Spleen (tissue), 11 donors: Measurements from ENCODE around the gene P2RY2. TPM values are rescaled to one million over a fixed set of nuclear protein-coding genes. Genes with fewer than 3 reads are reported as not detected.

ENCODE experiments used
- DNase-seq: peaks from one replicate; pipeline ENCODE4 v3.0.0-alpha.2; 2020
- H3K27ac ChIP-seq, 8 donors: fragments of 200-600 bp; sonication (generic) in 7 of 8; 1 replicate in 4 of 8; 2 replicates in 4 of 8; pipeline versions ENCODE4 v1.5.0 to v1.8.0; 2016 to 2021; ENCODE audit warnings: inconsistent platforms in 4 of 8, mild to moderate bottlenecking in 4 of 8, moderate library complexity in 1 of 8
- H3K27me3 ChIP-seq, 7 donors: fragments of 200-600 bp; sonication (generic) in 6 of 7; replicated peaks in 1 of 7; 1 replicate in 4 of 7; 2 replicates in 3 of 7; pipeline versions ENCODE4 v1.5.0 to v1.8.0; 2016 to 2021; ENCODE audit warnings: inconsistent platforms in 3 of 7, mild to moderate bottlenecking in 1 of 7
- H3K36me3 ChIP-seq, 6 donors: fragments of 200-600 bp; sonication (generic) in 5 of 6; 1 replicate in 4 of 6; 2 replicates in 2 of 6; pipeline versions ENCODE4 v1.5.0 to v1.8.0; 2016 to 2021; ENCODE audit warnings: inconsistent platforms in 2 of 6
- H3K4me1 ChIP-seq, 6 donors: fragments of 200-600 bp; sonication (generic) in 5 of 6; 1 replicate in 3 of 6; 2 replicates in 3 of 6; pipeline versions ENCODE4 v1.5.0 to v1.8.0; 2016 to 2021; ENCODE audit warnings: inconsistent platforms in 3 of 6
- H3K4me3 ChIP-seq, 8 donors: fragments of 200-600 bp; sonication (generic) in 7 of 8; 1 replicate in 4 of 8; 2 replicates in 4 of 8; pipeline versions ENCODE4 v1.5.0 to v1.8.0; 2016 to 2021; ENCODE audit warnings: inconsistent platforms in 4 of 8, mild to moderate bottlenecking in 4 of 8, moderate library complexity in 2 of 8
- H3K9me3 ChIP-seq, 8 donors: fragments of 200-600 bp; sonication (generic) in 7 of 8; 1 replicate in 4 of 8; 2 replicates in 4 of 8; pipeline versions ENCODE4 v1.5.0 to v1.8.0; 2016 to 2021; ENCODE audit warnings: inconsistent platforms in 4 of 8
- CTCF ChIP-seq, 11 experiments: fragments of 200-600 bp in 7 of 11; fragments of 450-650 bp in 4 of 11; sonication (generic) in 4 of 11; IDR thresholded peaks in 8 of 11; conservative IDR thresholded peaks in 3 of 11; 1 replicate in 7 of 11; 2 replicates in 4 of 11; pipeline versions ENCODE4 v1.4.0 to v1.8.0; 2016 to 2021; ENCODE audit warnings: antibody characterized with exemption in 11 of 11, inconsistent platforms in 4 of 11, mild to moderate bottlenecking in 1 of 11
- POLR2A ChIP-seq, 3 donors: fragments of 450-650 bp; IDR thresholded peaks; one replicate each; pipeline ENCODE4 v1.5.1; 2017; ENCODE audit warnings: antibody characterized with exemption in 3 of 3, mild to moderate bottlenecking in 1 of 3
- POLR2AphosphoS5 ChIP-seq, 3 donors: sonication (generic); formaldehyde crosslinking; IDR thresholded peaks; one replicate each; pipeline ENCODE4 v1.5.1; 2017; ENCODE audit warnings: antibody characterized with exemption in 3 of 3
- WGBS, 5 donors: extraction: QIAGEN DNeasy Blood & Tissue Kit in 3 of 5; methylation state at CpG; one replicate each; pipeline versions ENCODE4 v1.1.5 to v1.1.7; 2013 to 2018; 5-methylcytosine and 5-hydroxymethylcytosine counted together
- intact Hi-C: fragments of 100-400 bp; cut with DNase I; formaldehyde crosslinking; loops from one replicate; pipeline ENCODE4 v1.15.0; 2023; ENCODE audit warnings: low total_unique reads
- polyA plus RNA-seq, 3 donors: library from polyadenylated mRNA; stranded (reverse); fragments of 200-250 nt; gene quantifications; one replicate each; pipeline ENCODE4 v1.2.1, GENCODE V29; 2013
- total RNA-seq, 7 donors: library from RNA; depleted of rRNA in 3 of 7; stranded (reverse); fragments of >200 nt in 3 of 7; fragmentation: NEBNext Ultra II Directional in 4 of 7; extraction: Animal tissue kit (Norgen Biotek cat#: 25700) in 4 of 7; gene quantifications; one replicate each; pipeline versions ENCODE4 v1.1.0 to v1.2.1, GENCODE V29; 2016 to 2021
- donor health status: healthy with polysubstance abuse.
- donor health status: DM: no; HTN: no; CAD: no; lungs with moderate emphysema.
- donor health status: DM: no; HTN: no; CAD: no.
- donor health status: Bipolar disorder and iron deficiency.
- donor health status: healthy.
- donor health status: DM: no; HTN: no; CAD: no.
- donor health status: DM: yes; HTN: yes; CAD: no.

P2RY2 gene
- total and polyA plus RNA-seq, 10 donors = 0.99 to 17.5 (median 10.7) TPM

- WGBS, 5 donors = 48 to 61% (median 57%) methylated on average over 7 to 9 of the region's 9 CpGs
- Histone ChIP-seq H3K4me1 (peaks cover 23 to 92% (median 53%) of the 10 kb centered on the region in 6 donors), H3K4me3 (peak overlapping the region; percentile 47 to 71 (median 54)), H3K27me3 (peaks cover 0 to 22% (median 4%) of the 10 kb centered on the region in 7 donors), H3K9me3 (no peaks in the 10 kb centered on the region), H3K27ac (peak overlapping the region in 6 of 8 donors; percentile 70 to 90 (median 82)), H3K36me3 (no peaks in the 10 kb centered on the region)
- DNase-seq = peak; percentile 68
- TF ChIP-seq POLR2AphosphoS5 (IDR thresholded peaks at IDR 0.05) = no peak
- TF ChIP-seq POLR2A (IDR thresholded peaks at IDR 0.05) = no peak
- TF ChIP-seq CTCF (IDR thresholded peaks at IDR 0.05 in 8 of 11, conservative IDR thresholded peaks at IDR 0.05 in 3 of 11) = no peak
- intact Hi-C loops = no loop called here
Measured at GRCh38 chr11:73218830-73219215, 742 bp downstream of the P2RY2 start.

- no peaks in the 10 kb centered on the region for H3K36me3 ChIP-seq
- intact Hi-C loops = no loop called here
- H3K9me3 ChIP-seq = no peaks in the 10 kb centered on the region
- peaks cover 19 to 90% (median 47%) of the 10 kb centered on the region in 6 donors for H3K4me1 ChIP-seq
- peak overlapping the region in 3 of 8 donors; percentile 54 to 71 (median 56) for H3K4me3 ChIP-seq
- H3K27me3 ChIP-seq = peaks cover 0 to 22% (median 4%) of the 10 kb centered on the region in 7 donors
- DNase-seq = peak; percentile 64
- TF ChIP-seq POLR2A (IDR thresholded peaks at IDR 0.05) (no peak), CTCF (IDR thresholded peaks at IDR 0.05 in 8 of 11, conservative IDR thresholded peaks at IDR 0.05 in 3 of 11) (no peak), POLR2AphosphoS5 (IDR thresholded peaks at IDR 0.05) (no peak)
- peak overlapping the region in 1 of 8 donors; percentile 90 for H3K27ac ChIP-seq
- WGBS, 5 donors = 80 to 94% (median 89%) methylated on average over 6 of the region's 6 CpGs
Measured at GRCh38 chr11:73219396-73220285, 1.6 kb downstream of the P2RY2 start.

- Histone ChIP-seq H3K27ac (no peak overlapping the region), H3K4me3 (no peak overlapping the region), H3K9me3 (no peaks in the 10 kb centered on the region), H3K27me3 (peaks cover 0 to 22% (median 4%) of the 10 kb centered on the region in 7 donors), H3K36me3 (peaks cover 0 to 3% (median 0%) of the 10 kb centered on the region in 6 donors), H3K4me1 (peaks cover 19 to 72% (median 34%) of the 10 kb centered on the region in 6 donors)
- TF ChIP-seq CTCF (IDR thresholded peaks at IDR 0.05 in 8 of 11, conservative IDR thresholded peaks at IDR 0.05 in 3 of 11) = no peak
- no peak for TF ChIP-seq POLR2AphosphoS5 (IDR thresholded peaks at IDR 0.05)
- no peak for TF ChIP-seq POLR2A (IDR thresholded peaks at IDR 0.05)
- intact Hi-C loops = no loop called here
- peak; percentile 41 for DNase-seq
- 67 to 87% (median 82%) methylated on average over 3 to 4 of the region's 4 CpGs for WGBS, 5 donors
Measured at GRCh38 chr11:73221451-73221850, 3.4 kb downstream of the P2RY2 start.

- Histone ChIP-seq H3K4me3 (no peak overlapping the region), H3K4me1 (peaks cover 15 to 67% (median 28%) of the 10 kb centered on the region in 6 donors), H3K9me3 (no peaks in the 10 kb centered on the region), H3K27ac (no peak overlapping the region), H3K36me3 (peaks cover 0 to 4% (median 0%) of the 10 kb centered on the region in 6 donors), H3K27me3 (peaks cover 0 to 22% (median 4%) of the 10 kb centered on the region in 7 donors)
- WGBS, 5 donors = 83 to 91% (median 84%) methylated on average over 5 of the region's 5 CpGs
- intact Hi-C loops = no loop called here
- DNase-seq = peak; percentile 29
- TF ChIP-seq CTCF (IDR thresholded peaks at IDR 0.05 in 8 of 11, conservative IDR thresholded peaks at IDR 0.05 in 3 of 11) (no peak), POLR2A (IDR thresholded peaks at IDR 0.05) (no peak), POLR2AphosphoS5 (IDR thresholded peaks at IDR 0.05) (no peak)
Measured at GRCh38 chr11:73221996-73222395, 3.9 kb downstream of the P2RY2 start.
